OCI-LY3 (cell line): ENCODE results near the gene NUDC.

Experiments used
- EZH2phosphoT487 ChIP-seq: fragments of 200-600 bp; shearing (Covaris generic); IDR thresholded peaks from 2 replicates; pipeline ENCODE4 v1.6.1; 2018; ENCODE audit warnings: antibody characterized with exemption, mixed run types, low read depth
- TF ChIP-seq, protein P1 (sequence below): fragments of 200-600, 300-600 bp; sonication (generic); IDR thresholded peaks from 2 replicates; pipeline ENCODE4 v1.5.1; 2014; ENCODE audit warnings: antibody characterized with exemption, low read length, low read depth

DNA sequence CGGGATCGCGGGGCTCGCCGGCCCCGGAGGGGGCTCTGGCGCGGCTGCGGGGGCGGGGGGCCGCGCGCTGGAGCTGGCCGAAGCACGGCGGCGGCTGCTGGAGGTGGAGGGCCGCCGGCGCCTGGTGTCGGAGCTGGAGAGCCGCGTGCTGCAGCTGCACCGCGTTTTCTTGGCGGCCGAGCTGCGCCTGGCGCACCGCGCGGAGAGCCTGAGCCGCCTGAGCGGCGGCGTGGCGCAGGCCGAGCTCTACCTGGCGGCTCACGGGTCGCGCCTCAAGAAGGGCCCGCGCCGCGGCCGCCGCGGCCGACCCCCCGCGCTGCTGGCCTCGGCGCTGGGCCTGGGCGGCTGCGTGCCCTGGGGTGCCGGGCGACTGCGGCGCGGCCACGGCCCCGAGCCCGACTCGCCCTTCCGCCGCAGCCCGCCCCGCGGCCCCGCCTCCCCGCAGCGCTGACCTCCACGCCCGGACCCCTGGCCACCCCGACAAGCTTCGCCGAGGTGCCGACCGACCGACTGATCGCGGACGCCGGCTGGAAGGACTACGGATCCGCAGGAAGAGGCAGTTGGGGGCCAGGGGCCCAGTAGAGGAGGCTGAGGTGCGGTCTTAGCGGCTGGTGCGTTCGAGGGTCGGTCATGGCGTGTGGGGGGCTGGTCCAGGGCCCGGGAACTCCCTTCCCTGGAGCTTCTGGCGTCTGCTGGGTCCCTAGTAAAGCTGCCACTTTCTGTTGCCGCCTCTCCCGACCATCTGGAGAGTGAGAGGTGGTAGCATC is 72.7 kb downstream of the NUDC start:
- TF ChIP-seq, protein P1, sequence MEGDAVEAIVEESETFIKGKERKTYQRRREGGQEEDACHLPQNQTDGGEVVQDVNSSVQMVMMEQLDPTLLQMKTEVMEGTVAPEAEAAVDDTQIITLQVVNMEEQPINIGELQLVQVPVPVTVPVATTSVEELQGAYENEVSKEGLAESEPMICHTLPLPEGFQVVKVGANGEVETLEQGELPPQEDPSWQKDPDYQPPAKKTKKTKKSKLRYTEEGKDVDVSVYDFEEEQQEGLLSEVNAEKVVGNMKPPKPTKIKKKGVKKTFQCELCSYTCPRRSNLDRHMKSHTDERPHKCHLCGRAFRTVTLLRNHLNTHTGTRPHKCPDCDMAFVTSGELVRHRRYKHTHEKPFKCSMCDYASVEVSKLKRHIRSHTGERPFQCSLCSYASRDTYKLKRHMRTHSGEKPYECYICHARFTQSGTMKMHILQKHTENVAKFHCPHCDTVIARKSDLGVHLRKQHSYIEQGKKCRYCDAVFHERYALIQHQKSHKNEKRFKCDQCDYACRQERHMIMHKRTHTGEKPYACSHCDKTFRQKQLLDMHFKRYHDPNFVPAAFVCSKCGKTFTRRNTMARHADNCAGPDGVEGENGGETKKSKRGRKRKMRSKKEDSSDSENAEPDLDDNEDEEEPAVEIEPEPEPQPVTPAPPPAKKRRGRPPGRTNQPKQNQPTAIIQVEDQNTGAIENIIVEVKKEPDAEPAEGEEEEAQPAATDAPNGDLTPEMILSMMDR, result no peak
- TF ChIP-seq EZH2phosphoT487, result no peak
